ENCODE results near the gene HDAC6. TPM values are rescaled to one million over a fixed set of nuclear protein-coding genes. Genes with fewer than 3 reads are reported as not detected.

Gene HDAC6
- total and polyA plus RNA-seq, 8 donors: 24.9 to 132 (median 31.7) TPM

- no peaks in the 10 kb centered on the region for H3K4me1 ChIP-seq
- no peak for FAIRE-seq
- no peak overlapping the region for H3K4me3 ChIP-seq
- no peak for DNase-seq
- TF ChIP-seq CTCF (IDR thresholded peaks at IDR 0.05): no peak
- no peaks in the 10 kb centered on the region for H3K36me3 ChIP-seq
- no peak for ATAC-seq
- intact Hi-C loops (cut with DNase I): no loop called here
- H3K27me3 ChIP-seq: peaks cover 0 to 7% (median 0%) of the 10 kb centered on the region in 4 donors
- no peak overlapping the region for H3K27ac ChIP-seq
- WGBS, 2 donors: 72 to 79% methylated on average over 7 of the region's 7 CpGs
- no peaks in the 10 kb centered on the region for H3K9me3 ChIP-seq
Measured at GRCh38 chrX:48792219-48792618, 9.6 kb upstream of the HDAC6 start.

GRCh38 chrX:48793935-48794334 lies 7.9 kb upstream of the HDAC6 start:
- FAIRE-seq: no peak
- Histone ChIP-seq H3K27me3 (peaks cover 0 to 7% (median 0%) of the 10 kb centered on the region in 4 donors), H3K4me3 (no peak overlapping the region), H3K9me3 (no peaks in the 10 kb centered on the region), H3K4me1 (no peaks in the 10 kb centered on the region), H3K36me3 (no peaks in the 10 kb centered on the region), H3K27ac (no peak overlapping the region)
- ATAC-seq: no peak
- intact Hi-C loops (cut with DNase I): no loop called here
- DNase-seq: peak in 1 of 6 donors; percentile 22
- 63 to 79% methylated on average over 4 of the region's 4 CpGs for WGBS, 2 donors
- TF ChIP-seq CTCF (IDR thresholded peaks at IDR 0.05): no peak

GRCh38 chrX:48794340-48794910 lies 7.4 kb upstream of the HDAC6 start:
- TF ChIP-seq CTCF (IDR thresholded peaks at IDR 0.05): no peak
- no peak for ATAC-seq
- DNase-seq: peak in 1 of 6 donors; percentile 22
- no peaks in the 10 kb centered on the region for H3K9me3 ChIP-seq
- H3K4me1 ChIP-seq: no peaks in the 10 kb centered on the region
- intact Hi-C loops (cut with DNase I): no loop called here
- FAIRE-seq: no peak
- H3K27me3 ChIP-seq: peaks cover 0 to 6% (median 0%) of the 10 kb centered on the region in 4 donors
- H3K4me3 ChIP-seq: no peak overlapping the region
- no peaks in the 10 kb centered on the region for H3K36me3 ChIP-seq
- 63 to 70% methylated on average over 12 of the region's 12 CpGs for WGBS, 2 donors
- H3K27ac ChIP-seq: no peak overlapping the region

- no peaks in the 10 kb centered on the region for H3K4me1 ChIP-seq
- intact Hi-C loops (cut with DNase I): no loop called here
- DNase-seq: peak in 1 of 6 donors; percentile 34
- H3K27me3 ChIP-seq: peaks cover 0 to under 1% (median 0%) of the 10 kb centered on the region in 4 donors
- no peaks in the 10 kb centered on the region for H3K9me3 ChIP-seq
- no peak for FAIRE-seq
- 58 to 73% methylated on average over 8 of the region's 8 CpGs for WGBS, 2 donors
- H3K4me3 ChIP-seq: no peak overlapping the region
- no peak overlapping the region for H3K27ac ChIP-seq
- H3K36me3 ChIP-seq: no peaks in the 10 kb centered on the region
- no peak for TF ChIP-seq CTCF (IDR thresholded peaks at IDR 0.05)
- ATAC-seq: no peak
Measured at GRCh38 chrX:48794911-48795515, 6.9 kb upstream of the HDAC6 start.

- no peak for DNase-seq
- Histone ChIP-seq H3K4me1 (no peaks in the 10 kb centered on the region), H3K4me3 (no peak overlapping the region), H3K36me3 (no peaks in the 10 kb centered on the region), H3K9me3 (no peaks in the 10 kb centered on the region), H3K27me3 (no peaks in the 10 kb centered on the region), H3K27ac (no peak overlapping the region)
- no peak for ATAC-seq
- 60 to 65% methylated on average over 2 of the region's 2 CpGs for WGBS, 2 donors
- intact Hi-C loops (cut with DNase I): no loop called here
- TF ChIP-seq CTCF (IDR thresholded peaks at IDR 0.05): no peak
- no peak for FAIRE-seq
Measured at GRCh38 chrX:48798318-48798717, 3.5 kb upstream of the HDAC6 start.

Data from pancreas (tissue), 10 donors.